Osteoblast (primary cell): ENCODE data around the gene TAS2R19. TPM values are rescaled to one million over a fixed set of nuclear protein-coding genes. Genes with fewer than 3 reads are reported as not detected.

Experiments
- DNase-seq: peaks from one replicate; pipeline ENCODE4 v3.0.0; 2011; ENCODE audit warnings: low spot score, mixed read lengths; ENCODE audit not compliant: insufficient read length; ENCODE audit errors: missing footprints
- H2AFZ ChIP-seq: 2 replicates; pipeline ENCODE4 v1.6.0; 2011; ENCODE audit warnings: mild to moderate bottlenecking, low read length
- H3K27ac ChIP-seq: 2 replicates; pipeline ENCODE4 v1.5.1; 2011; ENCODE audit warnings: mild to moderate bottlenecking, low read depth, low read length, moderate library complexity
- H3K27me3 ChIP-seq: 2 replicates; pipeline ENCODE4 v1.6.0; 2012; ENCODE audit warnings: mild to moderate bottlenecking, control low read depth, inconsistent platforms, low read length, moderate library complexity; ENCODE audit not compliant: insufficient read depth
- H3K36me3 ChIP-seq: 2 replicates; pipeline ENCODE4 v1.5.1; 2011; ENCODE audit warnings: mild to moderate bottlenecking, low read length, control low read depth, moderate library complexity; ENCODE audit not compliant: insufficient read depth
- H3K4me1 ChIP-seq: 2 replicates; pipeline ENCODE4 v1.5.1; 2011; ENCODE audit warnings: mild to moderate bottlenecking, low read length, control low read depth, moderate library complexity; ENCODE audit not compliant: insufficient read depth
- H3K4me2 ChIP-seq: 2 replicates; pipeline ENCODE4 v1.6.0; 2011; ENCODE audit warnings: mild to moderate bottlenecking, low read length; ENCODE audit not compliant: insufficient read depth
- H3K4me3 ChIP-seq: fragments of 200-600 bp; sonication (generic); 3 replicates; pipeline ENCODE4 v1.5.1; 2012; ENCODE audit warnings: mild to moderate bottlenecking, low read length, inconsistent platforms; ENCODE audit not compliant: insufficient read depth
- H3K79me2 ChIP-seq: 2 replicates; pipeline ENCODE4 v1.6.0; 2012; ENCODE audit warnings: mild to moderate bottlenecking, low read length, control low read depth, inconsistent platforms; ENCODE audit not compliant: insufficient read depth
- H3K9me3 ChIP-seq: 2 replicates; pipeline ENCODE4 v1.5.1; 2011; ENCODE audit warnings: low read depth, low read length, control low read depth
- H4K20me1 ChIP-seq: 2 replicates; pipeline ENCODE4 v1.6.0; 2012; ENCODE audit warnings: mild to moderate bottlenecking, low read length, control low read depth; ENCODE audit not compliant: insufficient read depth
- total RNA-seq: library from RNA; depleted of rRNA; stranded (reverse); fragments of >200 nt; gene quantifications from 2 replicates; pipeline ENCODE4 v1.2.3, GENCODE V29; 2012
- TF ChIP-seq, protein P1 (sequence below): IDR thresholded peaks from 2 replicates; pipeline ENCODE4 v1.5.1; 2011; ENCODE audit warnings: mild to moderate bottlenecking, low read depth, low read length, moderate library complexity; ENCODE audit errors: extremely low read depth

TAS2R19 gene
- total RNA-seq, 1 donor: 7.6 TPM

DNA sequence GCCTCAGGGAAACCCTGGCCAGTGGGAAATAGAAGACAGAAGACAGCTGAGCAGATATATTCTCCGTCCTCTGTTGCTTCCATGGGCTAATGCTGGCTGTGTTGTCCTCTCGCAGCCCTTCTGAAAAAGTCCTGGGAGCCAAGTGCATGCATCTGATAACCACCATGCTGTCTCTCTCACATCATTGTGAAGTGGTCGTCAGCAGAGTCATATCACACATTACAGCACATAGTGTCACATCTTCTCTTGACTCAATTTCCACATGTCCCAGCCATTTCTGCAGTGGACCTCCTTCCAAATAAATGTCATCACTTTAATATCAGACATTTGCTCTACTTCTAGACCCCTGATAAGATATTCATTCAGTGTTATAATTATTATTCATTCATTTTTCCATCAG lies 28.1 kb downstream of the TAS2R19 start:
- no peaks in the 10 kb centered on the region for H3K9me3 ChIP-seq
- no peak overlapping the region for H3K4me2 ChIP-seq
- H3K4me3 ChIP-seq: no peak overlapping the region
- no peaks in the 10 kb centered on the region for H3K79me2 ChIP-seq
- H3K27me3 ChIP-seq: no peaks in the 10 kb centered on the region
- H4K20me1 ChIP-seq: no peaks in the 10 kb centered on the region
- H2AFZ ChIP-seq: no peak overlapping the region
- no peak overlapping the region for H3K27ac ChIP-seq
- no peaks in the 10 kb centered on the region for H3K4me1 ChIP-seq
- H3K36me3 ChIP-seq: no peaks in the 10 kb centered on the region
- no peak for DNase-seq
- TF ChIP-seq, protein P1, sequence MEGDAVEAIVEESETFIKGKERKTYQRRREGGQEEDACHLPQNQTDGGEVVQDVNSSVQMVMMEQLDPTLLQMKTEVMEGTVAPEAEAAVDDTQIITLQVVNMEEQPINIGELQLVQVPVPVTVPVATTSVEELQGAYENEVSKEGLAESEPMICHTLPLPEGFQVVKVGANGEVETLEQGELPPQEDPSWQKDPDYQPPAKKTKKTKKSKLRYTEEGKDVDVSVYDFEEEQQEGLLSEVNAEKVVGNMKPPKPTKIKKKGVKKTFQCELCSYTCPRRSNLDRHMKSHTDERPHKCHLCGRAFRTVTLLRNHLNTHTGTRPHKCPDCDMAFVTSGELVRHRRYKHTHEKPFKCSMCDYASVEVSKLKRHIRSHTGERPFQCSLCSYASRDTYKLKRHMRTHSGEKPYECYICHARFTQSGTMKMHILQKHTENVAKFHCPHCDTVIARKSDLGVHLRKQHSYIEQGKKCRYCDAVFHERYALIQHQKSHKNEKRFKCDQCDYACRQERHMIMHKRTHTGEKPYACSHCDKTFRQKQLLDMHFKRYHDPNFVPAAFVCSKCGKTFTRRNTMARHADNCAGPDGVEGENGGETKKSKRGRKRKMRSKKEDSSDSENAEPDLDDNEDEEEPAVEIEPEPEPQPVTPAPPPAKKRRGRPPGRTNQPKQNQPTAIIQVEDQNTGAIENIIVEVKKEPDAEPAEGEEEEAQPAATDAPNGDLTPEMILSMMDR: no peak

- TF ChIP-seq, protein P1: no peak
- Histone ChIP-seq H3K27ac (no peak overlapping the region), H4K20me1 (no peaks in the 10 kb centered on the region), H3K36me3 (no peaks in the 10 kb centered on the region), H3K27me3 (no peaks in the 10 kb centered on the region), H3K9me3 (no peaks in the 10 kb centered on the region), H3K4me3 (no peak overlapping the region), H2AFZ (no peak overlapping the region), H3K4me2 (no peak overlapping the region), H3K4me1 (no peaks in the 10 kb centered on the region), H3K79me2 (no peaks in the 10 kb centered on the region)
- no peak for DNase-seq
Measured at GRCh38 chr12:10989107-10989506, 33.3 kb downstream of the TAS2R19 start.

DNA sequence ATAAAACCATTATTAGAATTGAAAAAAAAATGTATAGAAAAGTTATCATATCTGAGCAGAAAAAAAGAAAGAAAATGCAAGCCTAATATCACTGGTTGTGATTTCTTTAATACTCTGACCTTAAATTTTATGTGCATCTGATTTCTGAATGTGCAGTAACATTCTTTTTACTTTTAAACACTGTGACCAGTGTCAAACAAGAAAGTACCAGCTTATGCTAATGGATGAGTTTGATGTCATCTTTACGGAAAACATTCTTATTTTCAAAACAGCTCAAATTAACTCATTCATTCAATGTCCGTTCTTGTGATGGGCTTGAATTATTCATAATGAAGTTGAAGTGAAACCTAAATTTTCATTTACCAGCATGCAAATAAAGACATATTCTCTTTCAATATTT lies 35.6 kb downstream of the TAS2R19 start, which contains the start of gene TAS2R50:
Gene TAS2R50 (minus strand): TSS at position 101 of the 400 bp plus-strand sequence. CDS start 52 bp downstream, at position 49.
- H3K9me3 ChIP-seq: no peaks in the 10 kb centered on the region
- H3K36me3 ChIP-seq: no peaks in the 10 kb centered on the region
- TF ChIP-seq, protein P1: no peak
- H3K4me1 ChIP-seq: no peaks in the 10 kb centered on the region
- H3K4me3 ChIP-seq: no peak within 1 kb of the TSS
- no peaks in the 10 kb centered on the region for H3K79me2 ChIP-seq
- H3K27me3 ChIP-seq: no peaks in the 10 kb centered on the region
- peaks cover 4% of the 10 kb centered on the region for H4K20me1 ChIP-seq
- H2AFZ ChIP-seq: no peak within 1 kb of the TSS
- no peak within 1 kb of the TSS for H3K4me2 ChIP-seq
- no peak within 1 kb of the TSS for H3K27ac ChIP-seq
- DNase-seq: no peak

DNA sequence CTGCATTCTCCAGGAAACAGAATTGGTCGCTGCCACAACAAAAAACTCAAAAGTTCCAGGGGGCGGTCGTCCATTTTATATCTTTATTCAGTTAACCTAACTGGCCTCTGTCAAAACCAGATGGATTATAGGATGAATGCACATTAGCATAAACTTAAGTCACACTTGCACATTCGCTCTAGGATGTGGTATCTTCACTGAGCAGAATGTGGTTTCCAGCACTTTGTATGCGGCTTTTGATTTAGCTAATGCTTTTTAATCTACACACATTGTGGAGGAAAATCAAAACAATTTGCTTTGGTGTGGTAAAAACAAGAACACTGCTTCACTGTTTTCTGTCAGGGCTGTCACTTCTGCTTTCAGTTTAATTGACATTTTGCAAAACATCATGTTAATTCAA lies 40.2 kb downstream of the TAS2R19 start:
- Histone ChIP-seq H2AFZ (no peak overlapping the region), H3K27ac (no peak overlapping the region), H3K9me3 (no peaks in the 10 kb centered on the region), H3K36me3 (no peaks in the 10 kb centered on the region), H3K4me3 (no peak overlapping the region), H3K4me1 (no peaks in the 10 kb centered on the region), H3K27me3 (no peaks in the 10 kb centered on the region), H3K79me2 (peaks cover 4% of the 10 kb centered on the region), H3K4me2 (no peak overlapping the region), H4K20me1 (peaks cover 4% of the 10 kb centered on the region)
- no peak for DNase-seq
- TF ChIP-seq, protein P1: no peak
